ENCODE results near the gene PRXL2C.

GRCh38 chr9:96638606-96639364 is 16.3 kb downstream of the PRXL2C start:
- TF ChIP-seq EZH2 (IDR thresholded peaks at IDR 0.05) = no peak
- TF ChIP-seq POLR2AphosphoS5 (IDR thresholded peaks at IDR 0.05; ENCODE audit: borderline replicate concordance, low read depth, low read length) = no peak
- no peak for TF ChIP-seq FOXP2 (optimal IDR thresholded peaks at IDR 0.05; ENCODE audit: control extremely low read depth, extremely low read length, insufficient read depth)

Data from SK-N-MC (cell line).